HG02973 (cell line): ENCODE results near the gene OBP2A.
"Not testable (repeated sequence)": the region's sequence is repeated elsewhere in the genome, so short reads cannot be mapped to it uniquely, and the experiment has no call there.

Source experiments
- ATAC-seq: cut with Tn5 transposase; IDR thresholded peaks from one replicate; pipeline ENCODE4 v1.9.1; 2021; ENCODE audit warnings: moderate library complexity; ENCODE audit not compliant: unreplicated experiment

OBP2A gene

GRCh38 chr9:135509458-135509857, 36.5 kb upstream of the OBP2A start:
- ATAC-seq = no peak

- ATAC-seq = no peak
Measured at GRCh38 chr9:135512241-135512603, 33.7 kb upstream of the OBP2A start.

GRCh38 chr9:135512904-135513303, 33.0 kb upstream of the OBP2A start:
- ATAC-seq = no peak

GRCh38 chr9:135513351-135513846, 32.5 kb upstream of the OBP2A start:
- no peak for ATAC-seq

- not testable (repeated sequence) for ATAC-seq
Measured at GRCh38 chr9:135513906-135514305, 32.0 kb upstream of the OBP2A start.

GRCh38 chr9:135514342-135515082, 31.4 kb upstream of the OBP2A start:
- ATAC-seq = no peak

GRCh38 chr9:135515083-135515951, 30.6 kb upstream of the OBP2A start:
- ATAC-seq = no peak

GRCh38 chr9:135516132-135516860, 29.6 kb upstream of the OBP2A start:
- ATAC-seq = no peak

- no peak for ATAC-seq
Measured at GRCh38 chr9:135517407-135517822, 28.5 kb upstream of the OBP2A start.

GRCh38 chr9:135519179-135519971, 26.6 kb upstream of the OBP2A start:
- no peak for ATAC-seq

GRCh38 chr9:135520916-135521607, 24.9 kb upstream of the OBP2A start, which contains the start of gene LCN1:
LCN1 (plus strand) TSS chr9:135521440; CDS start chr9:135521498, 58 bp downstream.
- ATAC-seq = no peak

- ATAC-seq = no peak
Measured at GRCh38 chr9:135521608-135522095, 24.3 kb upstream of the OBP2A start.

GRCh38 chr9:135522137-135522877, 23.6 kb upstream of the OBP2A start:
- ATAC-seq = no peak

GRCh38 chr9:135522931-135523330, 23.0 kb upstream of the OBP2A start:
- no peak for ATAC-seq

GRCh38 chr9:135523521-135524129, 22.3 kb upstream of the OBP2A start:
- ATAC-seq = no peak

GRCh38 chr9:135524130-135524861, 21.6 kb upstream of the OBP2A start:
- no peak for ATAC-seq

- ATAC-seq = no peak
Measured at GRCh38 chr9:135525241-135526088, 20.5 kb upstream of the OBP2A start.
